ENCODE data around the gene LRRFIP1.

Gene LRRFIP1

GRCh38 chr2:237618449-237618848 is 8.9 kb upstream of the LRRFIP1 start:
- DNase-seq (ENCODE audit: low spot score), result no peak

- no peak for DNase-seq (ENCODE audit: low spot score)
Measured at GRCh38 chr2:237623428-237624403, 3.7 kb upstream of the LRRFIP1 start.

GRCh38 chr2:237624565-237624964 is 2.8 kb upstream of the LRRFIP1 start:
- no peak for DNase-seq (ENCODE audit: low spot score)

GRCh38 chr2:237625216-237625705 is 2.1 kb upstream of the LRRFIP1 start:
- DNase-seq (ENCODE audit: low spot score), result no peak

GRCh38 chr2:237625777-237626176 is 1.6 kb upstream of the LRRFIP1 start:
- no peak for DNase-seq (ENCODE audit: low spot score)

- DNase-seq (ENCODE audit: low spot score), result no peak
Measured at GRCh38 chr2:237626813-237627440, 460 bp upstream of the LRRFIP1 start.

GRCh38 chr2:237628247-237629187 is 1.1 kb downstream of the LRRFIP1 start:
- no peak for DNase-seq (ENCODE audit: low spot score)

- no peak for DNase-seq (ENCODE audit: low spot score)
Measured at GRCh38 chr2:237629188-237629534, 1.8 kb downstream of the LRRFIP1 start.

- no peak for DNase-seq (ENCODE audit: low spot score)
Measured at GRCh38 chr2:237629739-237630138, 2.4 kb downstream of the LRRFIP1 start.

GRCh38 chr2:237630216-237631000 is 3.0 kb downstream of the LRRFIP1 start:
- DNase-seq (ENCODE audit: low spot score), result no peak

- DNase-seq (ENCODE audit: low spot score), result no peak
Measured at GRCh38 chr2:237631007-237631785, 3.8 kb downstream of the LRRFIP1 start.

- DNase-seq (ENCODE audit: low spot score), result no peak
Measured at GRCh38 chr2:237631801-237632585, 4.6 kb downstream of the LRRFIP1 start.

- no peak for DNase-seq (ENCODE audit: low spot score)
Measured at GRCh38 chr2:237633061-237633561, 5.7 kb downstream of the LRRFIP1 start.

- no peak for DNase-seq (ENCODE audit: low spot score)
Measured at GRCh38 chr2:237636578-237636977, 9.2 kb downstream of the LRRFIP1 start.

GRCh38 chr2:237637429-237638135 is 10.2 kb downstream of the LRRFIP1 start:
- DNase-seq (ENCODE audit: low spot score), result no peak

GRCh38 chr2:237638176-237638575 is 10.8 kb downstream of the LRRFIP1 start:
- no peak for DNase-seq (ENCODE audit: low spot score)

GRCh38 chr2:237639052-237639835 is 11.9 kb downstream of the LRRFIP1 start:
- no peak for DNase-seq (ENCODE audit: low spot score)

GRCh38 chr2:237639836-237640220 is 12.4 kb downstream of the LRRFIP1 start:
- DNase-seq (ENCODE audit: low spot score), result no peak
